ENCODE data around the gene TGFBR3. TPM values are rescaled to one million over a fixed set of nuclear protein-coding genes. Genes with fewer than 3 reads are reported as not detected.
A peak's percentile ranks its signal among the peaks of the same experiment; 100 is the strongest.

TGFBR3 gene
- total and polyA plus RNA-seq, 4 donors = 3.6 to 81.5 (median 33.4) TPM

GRCh38 chr1:91710261-91710660 lies 175.7 kb downstream of the TGFBR3 start:
- Histone ChIP-seq H3K27me3 (ENCODE audit: control insufficient read depth in 1 of 2, insufficient read depth in 2 of 2, low read length in 1 of 2) (no peaks in the 10 kb centered on the region), H3K27ac (ENCODE audit: low read depth in 1 of 2, low read length in 2 of 2) (no peak overlapping the region), H3K4me3 (ENCODE audit: low read length in 2 of 2) (no peak overlapping the region), H3K9me3 (ENCODE audit: control insufficient read depth, low read length) (no peaks in the 10 kb centered on the region), H3K4me1 (ENCODE audit: control insufficient read depth in 1 of 2, insufficient read depth in 2 of 2, low read length in 2 of 2) (peaks cover 0 to 4% of the 10 kb centered on the region in 2 donors), H3K36me3 (ENCODE audit: control insufficient read depth in 1 of 2, insufficient read depth in 2 of 2, low read length in 1 of 2) (peaks cover 0 to 7% of the 10 kb centered on the region in 2 donors)
- intact Hi-C loops (cut with DNase I) = no loop called here
- ATAC-seq (ENCODE audit: low FRiP score) (no peak), DNase-seq (no peak)
- 83 to 85% methylated on average over 4 of the region's 4 CpGs for WGBS, 2 donors

GRCh38 chr1:91708691-91709090 lies 177.3 kb downstream of the TGFBR3 start:
- Histone ChIP-seq H3K4me1 (ENCODE audit: control insufficient read depth in 1 of 2, insufficient read depth in 2 of 2, low read length in 2 of 2) (peaks cover 0 to 4% of the 10 kb centered on the region in 2 donors), H3K36me3 (ENCODE audit: control insufficient read depth in 1 of 2, insufficient read depth in 2 of 2, low read length in 1 of 2) (peaks cover 0 to 7% of the 10 kb centered on the region in 2 donors), H3K27ac (ENCODE audit: low read depth in 1 of 2, low read length in 2 of 2) (no peak overlapping the region), H3K9me3 (ENCODE audit: control insufficient read depth, low read length) (no peaks in the 10 kb centered on the region), H3K4me3 (ENCODE audit: low read length in 2 of 2) (no peak overlapping the region), H3K27me3 (ENCODE audit: control insufficient read depth in 1 of 2, insufficient read depth in 2 of 2, low read length in 1 of 2) (no peaks in the 10 kb centered on the region)
- 92 to 96% methylated on average over 5 of the region's 5 CpGs for WGBS, 2 donors
- no peak for DNase-seq
- intact Hi-C loops (cut with DNase I) = no loop called here
- no peak for ATAC-seq (ENCODE audit: low FRiP score)

- ATAC-seq (ENCODE audit: low FRiP score) = no peak
- intact Hi-C loops (cut with DNase I) = no loop called here
- H3K27me3 ChIP-seq (ENCODE audit: control insufficient read depth in 1 of 2, insufficient read depth in 2 of 2, low read length in 1 of 2) = no peaks in the 10 kb centered on the region
- no peak overlapping the region for H3K27ac ChIP-seq (ENCODE audit: low read depth in 1 of 2, low read length in 2 of 2)
- peaks cover 0 to 7% of the 10 kb centered on the region in 2 donors for H3K36me3 ChIP-seq (ENCODE audit: control insufficient read depth in 1 of 2, insufficient read depth in 2 of 2, low read length in 1 of 2)
- DNase-seq = no peak
- peaks cover 0 to 2% of the 10 kb centered on the region in 2 donors for H3K4me1 ChIP-seq (ENCODE audit: control insufficient read depth in 1 of 2, insufficient read depth in 2 of 2, low read length in 2 of 2)
- H3K9me3 ChIP-seq (ENCODE audit: control insufficient read depth, low read length) = no peaks in the 10 kb centered on the region
- no peak overlapping the region for H3K4me3 ChIP-seq (ENCODE audit: low read length in 2 of 2)
- 100% methylated on average over 1 of the region's 1 CpG for WGBS, 2 donors
Measured at GRCh38 chr1:91707890-91708218, 178.1 kb downstream of the TGFBR3 start.

GRCh38 chr1:91707114-91707889 lies 178.6 kb downstream of the TGFBR3 start:
- Histone ChIP-seq H3K27ac (ENCODE audit: low read depth in 1 of 2, low read length in 2 of 2) (no peak overlapping the region), H3K27me3 (ENCODE audit: control insufficient read depth in 1 of 2, insufficient read depth in 2 of 2, low read length in 1 of 2) (no peaks in the 10 kb centered on the region), H3K4me3 (ENCODE audit: low read length in 2 of 2) (no peak overlapping the region), H3K4me1 (ENCODE audit: control insufficient read depth in 1 of 2, insufficient read depth in 2 of 2, low read length in 2 of 2) (peaks cover 0 to 2% of the 10 kb centered on the region in 2 donors), H3K9me3 (ENCODE audit: control insufficient read depth, low read length) (no peaks in the 10 kb centered on the region), H3K36me3 (ENCODE audit: control insufficient read depth in 1 of 2, insufficient read depth in 2 of 2, low read length in 1 of 2) (peaks cover 0 to 7% of the 10 kb centered on the region in 2 donors)
- intact Hi-C loops (cut with DNase I) = no loop called here
- DNase-seq (no peak), ATAC-seq (ENCODE audit: low FRiP score) (peak; percentile 23)
- WGBS, 2 donors = 96 to 99% methylated on average over 3 of the region's 3 CpGs

- intact Hi-C loops (cut with DNase I) = no loop called here
- Histone ChIP-seq H3K27me3 (ENCODE audit: control insufficient read depth in 1 of 2, insufficient read depth in 2 of 2, low read length in 1 of 2) (no peaks in the 10 kb centered on the region), H3K9me3 (ENCODE audit: control insufficient read depth, low read length) (no peaks in the 10 kb centered on the region), H3K27ac (ENCODE audit: low read depth in 1 of 2, low read length in 2 of 2) (no peak overlapping the region), H3K4me1 (ENCODE audit: control insufficient read depth in 1 of 2, insufficient read depth in 2 of 2, low read length in 2 of 2) (peaks cover 0 to 2% of the 10 kb centered on the region in 2 donors), H3K4me3 (ENCODE audit: low read length in 2 of 2) (no peak overlapping the region), H3K36me3 (ENCODE audit: control insufficient read depth in 1 of 2, insufficient read depth in 2 of 2, low read length in 1 of 2) (peaks cover 0 to 7% of the 10 kb centered on the region in 2 donors)
- ATAC-seq (ENCODE audit: low FRiP score) (no peak), DNase-seq (no peak)
- 71 to 96% methylated on average over 5 of the region's 5 CpGs for WGBS, 2 donors
Measured at GRCh38 chr1:91706140-91706957, 179.6 kb downstream of the TGFBR3 start.

- ATAC-seq (ENCODE audit: low FRiP score) (no peak), DNase-seq (no peak)
- peaks cover 0 to 7% of the 10 kb centered on the region in 2 donors for H3K36me3 ChIP-seq (ENCODE audit: control insufficient read depth in 1 of 2, insufficient read depth in 2 of 2, low read length in 1 of 2)
- no peak overlapping the region for H3K4me3 ChIP-seq (ENCODE audit: low read length in 2 of 2)
- H3K27me3 ChIP-seq (ENCODE audit: control insufficient read depth in 1 of 2, insufficient read depth in 2 of 2, low read length in 1 of 2) = no peaks in the 10 kb centered on the region
- 97 to 100% methylated on average over 1 of the region's 1 CpG for WGBS, 2 donors
- intact Hi-C loops (cut with DNase I) = no loop called here
- H3K9me3 ChIP-seq (ENCODE audit: control insufficient read depth, low read length) = no peaks in the 10 kb centered on the region
- H3K27ac ChIP-seq (ENCODE audit: low read depth in 1 of 2, low read length in 2 of 2) = no peak overlapping the region
- peaks cover 0 to 2% of the 10 kb centered on the region in 2 donors for H3K4me1 ChIP-seq (ENCODE audit: control insufficient read depth in 1 of 2, insufficient read depth in 2 of 2, low read length in 2 of 2)
Measured at GRCh38 chr1:91704746-91705145, 181.2 kb downstream of the TGFBR3 start.

- peaks cover 0 to 4% of the 10 kb centered on the region in 2 donors for H3K36me3 ChIP-seq (ENCODE audit: control insufficient read depth in 1 of 2, insufficient read depth in 2 of 2, low read length in 1 of 2)
Measured at GRCh38 chr1:91703095-91703494, 182.9 kb downstream of the TGFBR3 start.

GRCh38 chr1:91701472-91701869 lies 184.5 kb downstream of the TGFBR3 start:
- Histone ChIP-seq H3K27me3 (ENCODE audit: control insufficient read depth in 1 of 2, insufficient read depth in 2 of 2, low read length in 1 of 2) (no peaks in the 10 kb centered on the region), H3K4me1 (ENCODE audit: control insufficient read depth in 1 of 2, insufficient read depth in 2 of 2, low read length in 2 of 2) (peaks cover 0 to 7% of the 10 kb centered on the region in 2 donors), H3K9me3 (ENCODE audit: control insufficient read depth, low read length) (no peaks in the 10 kb centered on the region), H3K4me3 (ENCODE audit: low read length in 2 of 2) (no peak overlapping the region), H3K27ac (ENCODE audit: low read depth in 1 of 2, low read length in 2 of 2) (no peak overlapping the region), H3K36me3 (ENCODE audit: control insufficient read depth in 1 of 2, insufficient read depth in 2 of 2, low read length in 1 of 2) (no peaks in the 10 kb centered on the region)
- ATAC-seq (ENCODE audit: low FRiP score) (no peak), DNase-seq (no peak)
- WGBS, 2 donors = 80 to 84% methylated on average over 4 of the region's 4 CpGs
- intact Hi-C loops (cut with DNase I) = no loop called here

More at GRCh38 chr1:91703095-91703494, 182.9 kb downstream of the TGFBR3 start:
- Histone ChIP-seq H3K4me1 (ENCODE audit: control insufficient read depth in 1 of 2, insufficient read depth in 2 of 2, low read length in 2 of 2) (peaks cover 0 to 2% of the 10 kb centered on the region in 2 donors), H3K27me3 (ENCODE audit: control insufficient read depth in 1 of 2, insufficient read depth in 2 of 2, low read length in 1 of 2) (no peaks in the 10 kb centered on the region), H3K9me3 (ENCODE audit: control insufficient read depth, low read length) (no peaks in the 10 kb centered on the region), H3K4me3 (ENCODE audit: low read length in 2 of 2) (no peak overlapping the region), H3K27ac (ENCODE audit: low read depth in 1 of 2, low read length in 2 of 2) (no peak overlapping the region)
- no peak for ATAC-seq (ENCODE audit: low FRiP score)
- WGBS, 2 donors = 28 to 45% methylated on average over 4 of the region's 4 CpGs
- DNase-seq = no peak
- intact Hi-C loops (cut with DNase I) = no loop called here

Data from aorta (tissue), 5 donors.